Loucy (cell line): ENCODE data around the gene PALD1.

Experiments used
- H2AFZ ChIP-seq: fragments of 200-600 bp; sonication (generic); 2 replicates; pipeline ENCODE4 v1.6.0; 2016; ENCODE audit warnings: antibody characterized with exemption, mild to moderate bottlenecking, low read length, moderate library complexity
- H3F3A ChIP-seq: fragments of 200-600 bp; 2 replicates; pipeline ENCODE4 v1.6.0; 2016; ENCODE audit warnings: antibody characterized with exemption, low read depth, mild to moderate bottlenecking
- H3K27me3 ChIP-seq: fragments of 200-600 bp; sonication (generic); 2 replicates; pipeline ENCODE4 v1.6.1; 2014; ENCODE audit warnings: low read length, mild to moderate bottlenecking; ENCODE audit not compliant: insufficient read depth, poor library complexity, severe bottlenecking
- H3K36me3 ChIP-seq: fragments of 200-600 bp; sonication (generic); 2 replicates; pipeline ENCODE4 v1.6.1; 2016; ENCODE audit warnings: low read length; ENCODE audit not compliant: insufficient read depth
- H3K4me1 ChIP-seq: fragments of 200-600 bp; sonication (generic); 2 replicates; pipeline ENCODE4 v1.5.1; 2014; ENCODE audit warnings: low read length, mild to moderate bottlenecking; ENCODE audit not compliant: insufficient read depth, poor library complexity, severe bottlenecking
- H3K4me2 ChIP-seq: fragments of 200-600 bp; sonication (generic); 2 replicates; pipeline ENCODE4 v1.6.0; 2014; ENCODE audit warnings: antibody characterized with exemption, low read length, low read depth, mild to moderate bottlenecking; ENCODE audit not compliant: poor library complexity, severe bottlenecking
- H3K4me3 ChIP-seq: fragments of 200-600 bp; sonication (generic); 2 replicates; pipeline ENCODE4 v1.5.1; 2014; ENCODE audit warnings: low read length, mild to moderate bottlenecking, mixed read lengths; ENCODE audit not compliant: poor library complexity, severe bottlenecking
- H3K79me2 ChIP-seq: fragments of 200-600 bp; sonication (generic); 2 replicates; pipeline ENCODE4 v1.6.1; 2014; ENCODE audit warnings: low read length; ENCODE audit not compliant: insufficient read depth
- H3K9ac ChIP-seq: fragments of 200-600 bp; sonication (generic); 2 replicates; pipeline ENCODE4 v1.6.0; 2014; ENCODE audit warnings: mild to moderate bottlenecking, low read depth, low read length, moderate library complexity; ENCODE audit not compliant: poor library complexity, severe bottlenecking
- H3K9me2 ChIP-seq: fragments of 200-600 bp; sonication (generic); replicated peaks from 2 replicates; pipeline ENCODE4 v1.6.1; 2016; ENCODE audit warnings: low read depth, low read length, mixed read lengths
- H3K9me3 ChIP-seq: fragments of 200-600 bp; sonication (generic); 2 replicates; pipeline ENCODE4 v1.6.1; 2014; ENCODE audit warnings: mild to moderate bottlenecking, antibody characterized with exemption, low read length, low read depth; ENCODE audit not compliant: insufficient read depth
- H4K20me1 ChIP-seq: fragments of 200-600 bp; sonication (generic); 2 replicates; pipeline ENCODE4 v1.6.0; 2014; ENCODE audit warnings: antibody characterized with exemption, low read length, mild to moderate bottlenecking; ENCODE audit not compliant: insufficient read depth, poor library complexity, severe bottlenecking
- EZH2phosphoT487 ChIP-seq: fragments of 200-600 bp; IDR thresholded peaks from 2 replicates; pipeline ENCODE4 v1.6.1; 2018; ENCODE audit warnings: antibody characterized with exemption, mild to moderate bottlenecking, moderate library complexity, borderline replicate concordance
- TF ChIP-seq, protein P1 (sequence below): fragments of 200-600 bp; sonication (generic); conservative IDR thresholded peaks from 2 replicates; pipeline ENCODE4 v1.5.1; 2014; ENCODE audit warnings: mild to moderate bottlenecking, antibody characterized with exemption, low read length

PALD1 gene

GRCh38 chr10:70558871-70559810 lies 80.6 kb downstream of the PALD1 start:
- Histone ChIP-seq H3K4me1 (peaks cover 45% of the 10 kb centered on the region), H4K20me1 (no peaks in the 10 kb centered on the region), H3F3A (no peaks in the 10 kb centered on the region), H3K27me3 (no peaks in the 10 kb centered on the region), H3K36me3 (no peaks in the 10 kb centered on the region), H2AFZ (peak overlapping the region; percentile 81), H3K4me3 (peak overlapping the region; percentile 57), H3K4me2 (peak overlapping the region; percentile 51), H3K9ac (peak overlapping the region; percentile 50), H3K9me2 (no peaks in the 10 kb centered on the region), H3K79me2 (no peaks in the 10 kb centered on the region), H3K9me3 (no peaks in the 10 kb centered on the region)
- TF ChIP-seq EZH2phosphoT487: no peak
- TF ChIP-seq, protein P1, sequence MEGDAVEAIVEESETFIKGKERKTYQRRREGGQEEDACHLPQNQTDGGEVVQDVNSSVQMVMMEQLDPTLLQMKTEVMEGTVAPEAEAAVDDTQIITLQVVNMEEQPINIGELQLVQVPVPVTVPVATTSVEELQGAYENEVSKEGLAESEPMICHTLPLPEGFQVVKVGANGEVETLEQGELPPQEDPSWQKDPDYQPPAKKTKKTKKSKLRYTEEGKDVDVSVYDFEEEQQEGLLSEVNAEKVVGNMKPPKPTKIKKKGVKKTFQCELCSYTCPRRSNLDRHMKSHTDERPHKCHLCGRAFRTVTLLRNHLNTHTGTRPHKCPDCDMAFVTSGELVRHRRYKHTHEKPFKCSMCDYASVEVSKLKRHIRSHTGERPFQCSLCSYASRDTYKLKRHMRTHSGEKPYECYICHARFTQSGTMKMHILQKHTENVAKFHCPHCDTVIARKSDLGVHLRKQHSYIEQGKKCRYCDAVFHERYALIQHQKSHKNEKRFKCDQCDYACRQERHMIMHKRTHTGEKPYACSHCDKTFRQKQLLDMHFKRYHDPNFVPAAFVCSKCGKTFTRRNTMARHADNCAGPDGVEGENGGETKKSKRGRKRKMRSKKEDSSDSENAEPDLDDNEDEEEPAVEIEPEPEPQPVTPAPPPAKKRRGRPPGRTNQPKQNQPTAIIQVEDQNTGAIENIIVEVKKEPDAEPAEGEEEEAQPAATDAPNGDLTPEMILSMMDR: peak; percentile 82

DNA sequence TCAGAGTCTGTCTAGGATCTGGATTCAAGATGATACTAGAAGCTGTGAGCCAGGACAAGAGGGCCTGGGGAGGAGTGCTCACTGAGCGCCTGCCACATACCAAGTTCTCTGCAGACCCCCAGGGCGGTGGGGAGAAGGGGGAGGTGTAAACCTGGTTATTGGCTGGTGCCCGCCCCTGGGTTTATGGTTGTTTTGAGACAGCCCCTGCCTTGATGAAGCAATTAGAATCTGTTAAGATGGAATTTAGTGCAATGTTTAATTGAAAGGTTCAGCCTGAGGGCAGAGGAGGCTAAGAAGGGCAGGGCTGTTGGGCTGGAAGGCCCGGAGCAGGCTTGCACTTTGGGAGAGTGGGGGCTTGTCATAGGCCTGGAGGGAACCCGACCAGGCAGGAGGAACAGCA lies 81.3 kb downstream of the PALD1 start:
- Histone ChIP-seq H3K9ac (peak overlapping the region; percentile 50), H3F3A (no peaks in the 10 kb centered on the region), H3K27me3 (no peaks in the 10 kb centered on the region), H3K79me2 (no peaks in the 10 kb centered on the region), H3K36me3 (no peaks in the 10 kb centered on the region), H3K9me3 (no peaks in the 10 kb centered on the region), H3K9me2 (no peaks in the 10 kb centered on the region), H3K4me2 (peak overlapping the region; percentile 51), H2AFZ (no peak overlapping the region), H3K4me3 (no peak overlapping the region), H4K20me1 (no peaks in the 10 kb centered on the region), H3K4me1 (peaks cover 51% of the 10 kb centered on the region)
- no peak for TF ChIP-seq EZH2phosphoT487
- TF ChIP-seq, protein P1: no peak

DNA sequence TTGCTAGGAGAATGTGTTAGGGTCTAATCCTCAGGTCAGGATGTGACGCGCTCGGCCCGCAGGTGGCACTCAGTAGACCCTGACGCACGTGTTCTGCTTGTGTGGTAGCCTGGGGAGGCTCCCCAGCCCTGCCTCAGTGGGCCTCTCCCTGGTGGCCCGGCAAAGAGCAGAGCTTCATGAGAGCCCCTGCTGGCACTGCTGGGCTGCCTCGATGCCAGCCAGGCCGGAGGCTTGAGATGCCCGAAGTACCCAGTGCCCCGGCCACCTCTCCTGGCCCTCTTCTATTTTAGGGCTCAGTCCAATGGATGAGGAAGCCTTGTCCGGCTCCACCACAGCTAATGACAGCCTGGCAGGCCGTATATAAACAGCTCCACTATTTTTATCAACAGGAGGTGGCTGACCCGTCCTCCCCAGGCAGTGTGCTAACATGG lies 82.0 kb downstream of the PALD1 start:
- Histone ChIP-seq H3K27me3 (no peaks in the 10 kb centered on the region), H3K4me3 (no peak overlapping the region), H3F3A (no peaks in the 10 kb centered on the region), H3K4me1 (peaks cover 58% of the 10 kb centered on the region), H4K20me1 (no peaks in the 10 kb centered on the region), H3K9ac (no peak overlapping the region), H3K9me2 (no peaks in the 10 kb centered on the region), H3K4me2 (no peak overlapping the region), H3K79me2 (no peaks in the 10 kb centered on the region), H2AFZ (no peak overlapping the region), H3K9me3 (no peaks in the 10 kb centered on the region), H3K36me3 (no peaks in the 10 kb centered on the region)
- TF ChIP-seq EZH2phosphoT487: no peak
- TF ChIP-seq, protein P1: no peak
